ENCODE results near the gene E2F1. TPM values are rescaled to one million over a fixed set of nuclear protein-coding genes. Genes with fewer than 3 reads are reported as not detected.

The E2F1 gene
- total RNA-seq, 1 donor from 2014 or later = 3.9 TPM

DNA sequence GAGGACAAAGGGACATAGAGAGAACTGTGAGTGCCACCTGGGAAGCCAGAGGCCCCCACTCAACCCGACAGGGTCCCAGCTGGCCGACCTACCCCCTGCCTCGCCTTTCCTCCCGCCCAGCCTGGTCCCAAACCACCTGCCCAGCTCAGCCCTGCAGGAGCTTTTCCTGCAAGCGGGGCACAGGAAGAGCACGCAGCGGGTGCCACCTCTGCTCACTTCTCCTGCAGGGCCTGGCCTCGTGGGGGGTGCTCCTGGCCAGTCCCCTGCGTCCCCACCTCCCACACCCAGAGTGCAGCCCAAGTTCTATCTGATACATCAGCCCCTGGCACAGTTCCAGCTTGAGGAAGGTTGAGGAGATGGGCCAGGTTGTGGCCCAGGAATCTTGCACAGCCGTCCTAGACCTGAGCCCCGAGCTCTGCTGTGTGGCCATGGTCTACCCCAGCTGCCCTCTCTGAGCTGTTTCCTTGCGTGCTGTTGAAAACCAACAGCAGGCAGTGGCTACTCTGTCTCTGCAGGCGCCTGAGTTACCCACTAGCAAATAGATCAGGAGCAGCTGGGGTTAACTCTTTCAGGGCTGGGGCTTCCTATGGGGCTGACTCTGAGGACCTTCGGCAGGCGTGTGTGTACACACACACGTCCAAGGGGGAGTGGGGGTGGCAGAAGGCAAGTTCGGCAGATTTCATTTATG lies 13.6 kb downstream of the E2F1 start:
- H3K36me3 ChIP-seq = peaks cover 15% of the 10 kb centered on the region
- peaks cover 47% of the 10 kb centered on the region for H3K4me1 ChIP-seq
- no peak for ATAC-seq
- no peaks in the 10 kb centered on the region for H3K9me3 ChIP-seq
- peak overlapping the region; percentile 67 for H3K4me3 ChIP-seq
- TF ChIP-seq, protein P1, sequence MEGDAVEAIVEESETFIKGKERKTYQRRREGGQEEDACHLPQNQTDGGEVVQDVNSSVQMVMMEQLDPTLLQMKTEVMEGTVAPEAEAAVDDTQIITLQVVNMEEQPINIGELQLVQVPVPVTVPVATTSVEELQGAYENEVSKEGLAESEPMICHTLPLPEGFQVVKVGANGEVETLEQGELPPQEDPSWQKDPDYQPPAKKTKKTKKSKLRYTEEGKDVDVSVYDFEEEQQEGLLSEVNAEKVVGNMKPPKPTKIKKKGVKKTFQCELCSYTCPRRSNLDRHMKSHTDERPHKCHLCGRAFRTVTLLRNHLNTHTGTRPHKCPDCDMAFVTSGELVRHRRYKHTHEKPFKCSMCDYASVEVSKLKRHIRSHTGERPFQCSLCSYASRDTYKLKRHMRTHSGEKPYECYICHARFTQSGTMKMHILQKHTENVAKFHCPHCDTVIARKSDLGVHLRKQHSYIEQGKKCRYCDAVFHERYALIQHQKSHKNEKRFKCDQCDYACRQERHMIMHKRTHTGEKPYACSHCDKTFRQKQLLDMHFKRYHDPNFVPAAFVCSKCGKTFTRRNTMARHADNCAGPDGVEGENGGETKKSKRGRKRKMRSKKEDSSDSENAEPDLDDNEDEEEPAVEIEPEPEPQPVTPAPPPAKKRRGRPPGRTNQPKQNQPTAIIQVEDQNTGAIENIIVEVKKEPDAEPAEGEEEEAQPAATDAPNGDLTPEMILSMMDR (IDR thresholded peaks at IDR 0.05) = no peak
- intact Hi-C loops (cut with DNase I) = no loop called here
- no peaks in the 10 kb centered on the region for H3K27me3 ChIP-seq (ENCODE audit: low read depth)
- H3K27ac ChIP-seq = no peak overlapping the region
- DNase-seq = no peak

DNA sequence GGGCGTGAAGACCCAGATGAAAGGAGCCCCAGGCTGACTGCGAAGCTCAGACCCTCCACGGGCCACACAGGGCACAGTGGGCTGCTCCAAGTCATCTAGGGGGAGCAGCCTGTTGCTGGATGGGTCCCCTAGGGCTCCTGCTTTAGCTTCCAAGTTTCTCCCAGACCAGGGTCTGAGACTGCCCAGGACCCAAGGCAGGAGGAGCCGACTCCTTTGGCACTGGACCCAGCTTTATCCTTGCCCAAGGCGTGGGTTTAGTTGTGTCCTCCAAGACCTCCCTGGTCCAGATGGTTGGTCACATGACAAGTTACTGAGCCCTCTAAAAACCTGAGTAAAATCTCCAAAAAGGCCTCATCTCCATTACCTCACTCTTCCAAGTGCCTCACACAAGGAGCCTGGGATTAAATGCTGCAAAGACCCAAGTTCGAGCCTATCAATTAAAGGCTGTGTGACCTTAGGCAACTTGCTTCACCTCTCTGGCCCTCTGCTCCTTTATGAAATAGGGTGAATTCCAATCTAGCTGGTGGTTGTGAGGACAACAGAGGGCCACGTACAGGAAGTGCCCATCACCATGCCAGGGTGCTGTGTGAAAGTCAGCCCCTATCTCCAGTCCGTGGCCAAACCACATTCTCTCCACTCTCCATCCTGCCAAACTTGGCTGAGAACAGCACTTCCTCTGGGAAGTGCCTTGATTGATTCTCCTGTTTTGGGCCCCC lies 14.5 kb downstream of the E2F1 start:
- Histone ChIP-seq H3K4me1 (peaks cover 54% of the 10 kb centered on the region), H3K4me3 (peak overlapping the region; percentile 67)

DNA sequence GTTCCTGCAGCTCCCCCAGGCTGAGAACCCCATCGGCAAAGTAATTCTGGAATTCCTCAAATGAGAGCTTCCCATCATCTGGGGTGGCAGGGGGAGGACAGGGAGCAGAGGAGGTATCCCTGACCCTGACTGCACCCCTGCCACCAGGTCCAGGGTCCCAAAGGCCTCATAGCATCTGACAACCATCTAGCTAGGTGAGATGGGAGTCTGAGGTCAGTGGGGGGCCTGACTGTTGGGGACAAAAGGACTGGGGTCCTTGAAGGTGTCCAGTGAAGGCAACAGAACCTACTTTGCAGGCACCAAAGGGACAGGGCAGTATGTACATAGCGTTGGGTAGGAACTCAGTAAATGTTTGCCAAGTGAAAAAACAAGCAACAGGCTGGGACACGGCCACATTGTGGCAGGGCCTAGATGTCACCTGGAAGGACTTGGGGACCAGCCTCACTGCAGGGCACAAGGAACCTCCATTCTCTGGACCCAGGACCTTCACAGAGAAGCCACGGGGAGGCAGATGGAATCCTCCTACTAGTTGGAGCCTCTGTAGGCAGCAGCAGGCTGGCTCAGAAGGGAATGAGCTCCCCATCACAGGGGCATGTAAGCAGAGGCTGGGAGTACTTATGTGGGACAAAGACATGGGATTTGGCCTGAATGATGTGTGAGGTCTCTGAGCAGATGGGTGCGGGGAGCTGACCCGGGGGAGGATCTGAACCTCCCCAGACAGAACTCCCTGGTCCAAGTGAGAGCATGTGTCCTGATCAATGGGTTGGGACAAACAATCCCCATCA lies 15.3 kb downstream of the E2F1 start:
- intact Hi-C loops (cut with DNase I) = no loop called here
- no peak for ATAC-seq
- DNase-seq = no peak

More for the DNA sequence above, 14.5 kb downstream of the E2F1 start:
- no peaks in the 10 kb centered on the region for H3K27me3 ChIP-seq (ENCODE audit: low read depth)
- TF ChIP-seq, protein P1 (IDR thresholded peaks at IDR 0.05) = no peak
- H3K36me3 ChIP-seq = peaks cover 15% of the 10 kb centered on the region
- H3K9me3 ChIP-seq = no peaks in the 10 kb centered on the region
- no peak overlapping the region for H3K27ac ChIP-seq
- no peak for ATAC-seq
- intact Hi-C loops (cut with DNase I) = no loop called here
- DNase-seq = no peak

DNA sequence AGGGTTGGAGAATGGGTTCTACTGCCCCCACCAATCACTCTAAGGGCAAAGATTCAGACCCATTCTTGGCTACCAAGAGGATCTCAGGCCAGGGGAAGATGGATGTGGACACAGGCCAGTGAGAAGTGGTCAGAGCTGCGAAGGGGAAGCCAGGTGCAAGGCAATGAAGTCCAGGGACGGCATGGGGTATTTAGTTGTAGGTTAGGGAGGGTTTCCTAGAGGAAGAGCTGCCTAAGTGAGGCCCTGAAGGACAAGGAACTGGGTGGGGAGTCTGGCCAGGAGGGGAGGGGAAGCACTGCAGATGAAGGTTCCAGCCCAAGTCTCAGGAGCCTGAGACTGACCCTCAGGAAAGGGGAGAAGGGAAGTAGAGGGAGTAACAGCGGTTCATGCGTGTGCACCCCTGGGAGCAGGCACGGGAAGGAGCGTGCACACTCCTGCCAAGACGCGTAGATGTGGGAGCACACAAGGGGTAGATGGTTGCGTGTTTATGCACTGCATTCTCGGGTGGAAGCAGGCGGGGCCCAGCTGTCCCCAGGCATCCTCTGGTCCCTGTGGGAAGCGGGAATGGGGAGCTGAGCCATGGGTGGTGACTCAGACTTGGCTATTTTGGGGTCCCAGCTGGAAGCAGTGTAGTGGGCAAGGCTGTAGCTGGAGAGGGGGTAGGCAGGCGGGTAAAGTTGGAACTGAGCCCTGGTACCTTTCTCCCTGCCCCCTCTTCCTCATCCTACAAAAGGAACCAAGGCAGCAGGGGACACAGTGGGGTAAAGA lies 16.1 kb downstream of the E2F1 start:
- DNase-seq = no peak
- H3K27ac ChIP-seq = no peak overlapping the region
- no peak for ATAC-seq
- H3K9me3 ChIP-seq = no peaks in the 10 kb centered on the region
- H3K4me1 ChIP-seq = peaks cover 53% of the 10 kb centered on the region
- no peak overlapping the region for H3K4me3 ChIP-seq
- intact Hi-C loops (cut with DNase I) = no loop called here
- TF ChIP-seq, protein P1 (IDR thresholded peaks at IDR 0.05) = no peak
- peaks cover 15% of the 10 kb centered on the region for H3K36me3 ChIP-seq
- no peaks in the 10 kb centered on the region for H3K27me3 ChIP-seq (ENCODE audit: low read depth)

More for the DNA sequence above, 15.3 kb downstream of the E2F1 start:
- Histone ChIP-seq H3K27ac (no peak overlapping the region), H3K9me3 (no peaks in the 10 kb centered on the region), H3K36me3 (peaks cover 15% of the 10 kb centered on the region), H3K4me3 (no peak overlapping the region), H3K4me1 (peaks cover 55% of the 10 kb centered on the region), H3K27me3 (ENCODE audit: low read depth) (no peaks in the 10 kb centered on the region)
- TF ChIP-seq, protein P1 (IDR thresholded peaks at IDR 0.05) = no peak

DNA sequence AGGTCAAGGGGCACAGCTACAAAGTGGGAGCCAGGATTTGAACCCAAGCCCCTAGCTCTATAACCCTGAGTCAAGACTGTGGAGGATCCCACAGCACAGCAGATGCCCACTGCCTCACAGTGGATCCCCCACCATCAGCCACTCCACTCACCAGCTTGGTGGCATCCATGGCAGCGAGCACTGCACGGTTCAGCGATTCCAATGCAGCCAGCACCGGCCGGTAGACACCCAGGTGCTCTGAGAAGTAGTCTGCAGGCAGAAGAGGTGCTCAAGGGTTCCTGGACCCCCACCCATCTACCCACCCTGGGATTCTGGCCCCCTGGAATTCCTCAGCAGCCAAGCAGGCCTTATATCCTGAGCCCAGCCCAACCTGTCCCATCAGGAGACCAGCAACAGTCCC lies 17.0 kb downstream of the E2F1 start:
- TF ChIP-seq, protein P1 (IDR thresholded peaks at IDR 0.05) = no peak
- intact Hi-C loops (cut with DNase I) = no loop called here
- no peaks in the 10 kb centered on the region for H3K27me3 ChIP-seq (ENCODE audit: low read depth)
- no peak overlapping the region for H3K4me3 ChIP-seq
- H3K36me3 ChIP-seq = peaks cover 15% of the 10 kb centered on the region
- peaks cover 53% of the 10 kb centered on the region for H3K4me1 ChIP-seq
- DNase-seq (no peak), ATAC-seq (no peak)
- no peaks in the 10 kb centered on the region for H3K9me3 ChIP-seq
- no peak overlapping the region for H3K27ac ChIP-seq

All from lower lobe of right lung (tissue), 2 donors.